MV-4-11 (cell line): ENCODE results near the gene FGD6.
"Not testable (repeated sequence)": the region's sequence is repeated elsewhere in the genome, so short reads cannot be mapped to it uniquely, and the experiment has no call there.

ENCODE experiments used
- DNase-seq: peaks from one replicate; lab custom pipeline; 2025; lab: John Stamatoyannopoulos, UW

Gene FGD6

DNA sequence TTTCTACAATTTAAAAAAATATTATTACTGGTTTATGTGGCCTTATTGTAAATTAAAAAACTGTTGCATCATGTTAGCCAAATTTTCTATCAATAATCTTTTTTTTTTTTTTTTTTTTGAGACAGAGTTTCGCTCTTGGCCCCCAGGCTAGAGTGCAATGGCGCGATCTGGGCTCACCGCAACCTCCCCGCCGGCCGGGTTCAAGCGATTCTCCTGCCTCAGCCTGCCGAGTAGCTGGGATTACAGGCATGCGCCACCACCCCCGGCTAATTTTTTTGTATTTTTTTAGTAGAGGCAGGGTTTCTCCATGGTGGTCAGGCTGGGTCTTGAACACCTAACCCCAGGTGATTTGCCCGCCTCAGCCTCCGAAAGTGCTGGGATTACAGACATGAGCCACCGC is 16.9 kb upstream of the FGD6 start:
- DNase-seq, result not testable (repeated sequence)

DNA sequence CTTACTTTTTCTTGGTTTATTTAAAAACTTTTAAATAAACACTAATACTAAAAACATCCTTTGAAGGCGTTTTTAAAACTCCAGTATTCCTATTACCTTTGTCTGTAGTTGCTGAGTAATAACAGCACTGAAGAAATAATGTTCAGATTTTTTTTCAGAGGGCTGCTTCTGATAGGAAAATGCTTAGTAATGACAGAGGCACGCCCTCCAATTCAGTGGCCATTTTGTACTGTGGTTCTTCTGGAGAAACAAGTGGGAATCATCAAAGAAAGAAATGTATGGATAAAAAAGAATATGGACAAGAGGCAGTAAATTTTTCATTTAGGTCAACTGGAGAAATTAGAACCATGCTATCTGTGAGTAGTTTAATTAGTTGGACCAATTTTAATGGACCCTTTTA is 13.9 kb upstream of the FGD6 start:
- no peak for DNase-seq

DNA sequence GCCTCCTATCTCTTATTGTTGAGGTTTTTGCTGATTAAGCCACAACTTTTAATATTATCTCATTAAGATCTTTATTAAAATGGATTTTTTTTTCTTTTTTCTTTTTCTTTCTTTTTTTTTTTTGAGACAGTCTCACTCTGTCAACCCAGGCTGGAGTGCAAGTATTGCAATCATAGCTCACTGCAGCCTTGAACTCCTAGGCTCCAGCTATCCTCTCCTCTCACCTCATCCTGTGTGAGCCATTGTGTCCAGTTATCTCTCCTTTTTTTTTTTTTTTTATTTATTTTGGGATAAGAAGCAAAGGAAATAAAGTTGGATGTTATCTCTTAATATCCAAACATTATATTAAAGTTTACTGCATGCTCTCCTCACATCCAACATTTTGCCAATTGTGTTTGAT is 13.0 kb upstream of the FGD6 start:
- no peak for DNase-seq

DNA sequence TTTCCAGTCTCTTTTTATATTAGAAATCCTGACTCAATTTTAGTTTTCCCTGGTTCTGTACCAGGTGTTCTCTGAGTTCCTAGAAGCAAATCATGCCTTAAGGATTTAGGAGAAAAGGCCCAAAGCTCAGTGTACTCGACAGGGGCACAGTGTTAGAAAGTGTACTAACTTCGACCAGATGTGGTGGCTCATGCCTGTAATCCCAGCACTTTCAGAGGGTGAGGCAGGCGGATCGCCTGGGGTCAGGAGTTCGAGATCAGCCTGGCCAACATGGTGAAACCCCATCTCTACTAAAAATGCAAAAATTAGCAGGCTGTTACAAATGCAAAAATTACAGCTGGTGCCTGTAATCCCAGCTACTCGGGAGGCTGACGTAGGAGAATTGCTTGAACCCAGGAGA is 12.4 kb upstream of the FGD6 start:
- DNase-seq, result no peak

DNA sequence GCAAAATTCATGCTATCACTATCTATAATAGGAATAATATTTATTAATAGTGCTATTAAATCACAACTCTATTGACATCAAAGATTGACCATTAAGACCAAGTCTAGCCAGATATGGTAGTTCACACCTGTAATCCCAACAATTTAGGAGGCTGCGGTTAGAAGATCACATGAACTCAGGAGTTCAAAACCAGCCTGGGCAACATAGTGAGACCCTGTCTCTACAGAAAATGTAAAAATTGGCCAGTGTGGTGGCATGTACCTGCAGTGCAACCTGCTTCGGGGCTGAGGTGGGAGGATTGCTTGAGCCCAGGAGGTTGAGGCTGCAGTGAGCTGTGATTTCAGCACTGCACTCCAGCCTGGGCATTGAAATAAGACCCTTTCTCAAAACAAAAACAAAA is 11.3 kb upstream of the FGD6 start:
- DNase-seq, result no peak

DNA sequence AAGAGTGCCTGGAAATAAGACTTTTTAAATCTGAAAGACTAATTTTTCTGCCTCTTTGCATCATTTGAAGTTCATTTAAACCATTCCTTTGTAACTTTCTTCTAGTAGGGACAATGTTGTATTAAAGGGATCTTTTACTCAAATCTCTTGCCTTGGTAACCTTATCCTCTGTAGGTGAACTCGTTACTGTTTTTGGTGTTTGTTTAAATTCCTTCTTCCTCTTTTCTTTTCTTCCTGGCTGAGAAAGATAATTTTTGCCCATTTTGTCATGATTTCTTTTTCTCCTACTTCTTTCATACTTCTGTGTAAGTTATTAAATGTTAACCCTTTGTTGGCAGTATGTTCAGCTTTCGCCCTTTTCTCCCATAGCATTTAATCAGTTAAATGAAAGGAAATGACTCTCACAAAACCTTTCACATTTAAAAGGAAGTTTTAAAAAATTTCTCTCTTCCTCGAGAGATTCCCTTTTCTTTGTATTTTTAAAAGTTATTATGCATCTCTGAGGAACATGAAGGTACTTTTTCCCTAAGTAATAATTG is 10.6 kb upstream of the FGD6 start:
- DNase-seq, result no peak

DNA sequence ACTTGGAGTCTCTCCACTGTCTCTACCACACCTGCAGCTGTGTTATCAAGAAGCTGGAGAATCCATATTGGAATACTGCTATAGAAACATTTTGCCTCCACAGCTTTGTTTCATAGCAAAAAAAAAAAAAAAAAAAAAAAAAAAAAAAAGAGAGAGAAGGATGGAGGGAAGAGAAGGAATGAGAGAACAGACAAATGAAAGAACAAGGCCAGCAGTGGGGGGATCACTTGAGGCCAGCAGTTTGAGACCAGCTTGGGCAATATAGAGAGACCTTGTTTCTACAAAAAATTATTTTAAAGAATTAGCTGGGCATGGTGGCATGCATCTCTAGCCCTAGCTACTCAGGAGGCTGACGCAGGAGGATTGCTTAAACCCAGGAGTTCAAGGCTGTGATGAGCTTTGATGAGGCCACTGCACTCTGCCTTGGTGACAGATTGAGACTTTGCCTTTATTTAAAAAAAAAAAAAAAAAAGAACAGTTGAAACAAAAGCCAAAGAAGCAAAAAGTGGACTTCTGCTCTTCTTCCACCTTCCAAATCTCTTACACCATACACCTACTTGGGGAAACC is 8.5 kb upstream of the FGD6 start:
- DNase-seq, result no peak

DNA sequence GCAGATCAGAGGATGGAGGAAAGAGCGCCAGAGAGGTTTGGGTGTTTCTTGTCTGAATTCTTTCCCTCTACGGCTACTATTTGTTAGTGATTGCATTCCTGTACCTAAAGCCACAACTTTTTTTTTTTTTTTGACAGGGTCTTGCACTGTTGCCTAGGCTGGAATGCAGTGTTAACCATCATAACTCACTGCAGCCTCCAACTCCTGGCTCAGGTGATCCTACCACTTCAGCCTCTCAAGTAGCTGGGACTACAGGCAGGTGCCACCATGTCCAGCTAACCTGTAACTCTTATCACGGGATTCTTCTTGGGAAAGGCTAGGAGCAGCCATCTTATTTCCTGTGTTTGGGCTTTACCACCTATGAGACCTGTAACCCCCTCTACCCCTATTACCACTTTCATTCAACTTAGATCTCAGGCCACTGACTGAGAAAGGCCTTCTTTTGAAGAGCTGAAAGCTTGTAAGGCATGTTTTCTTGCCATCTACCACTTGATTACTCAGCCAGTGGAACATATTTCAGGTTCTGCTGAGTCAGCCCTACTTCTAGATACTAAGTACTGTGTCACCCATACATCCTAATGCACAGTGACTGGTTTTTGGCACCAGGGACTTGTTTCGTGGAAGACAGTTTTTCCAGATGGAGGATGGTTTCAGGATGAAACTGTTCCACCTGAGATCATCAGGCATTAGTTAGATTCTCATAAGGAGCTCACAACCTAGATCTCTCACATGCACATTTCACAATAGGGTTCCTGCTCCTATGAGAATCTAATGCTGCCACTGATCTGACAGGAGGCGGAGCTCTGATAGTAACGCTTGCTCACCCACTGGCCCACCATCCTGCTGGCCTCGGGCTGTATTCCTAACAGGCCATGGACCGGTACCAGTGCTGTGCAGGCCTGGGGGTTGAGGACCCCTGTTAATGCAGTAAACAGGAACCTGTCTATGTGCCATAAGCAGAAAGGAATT is 7.2 kb upstream of the FGD6 start:
- no peak for DNase-seq

DNA sequence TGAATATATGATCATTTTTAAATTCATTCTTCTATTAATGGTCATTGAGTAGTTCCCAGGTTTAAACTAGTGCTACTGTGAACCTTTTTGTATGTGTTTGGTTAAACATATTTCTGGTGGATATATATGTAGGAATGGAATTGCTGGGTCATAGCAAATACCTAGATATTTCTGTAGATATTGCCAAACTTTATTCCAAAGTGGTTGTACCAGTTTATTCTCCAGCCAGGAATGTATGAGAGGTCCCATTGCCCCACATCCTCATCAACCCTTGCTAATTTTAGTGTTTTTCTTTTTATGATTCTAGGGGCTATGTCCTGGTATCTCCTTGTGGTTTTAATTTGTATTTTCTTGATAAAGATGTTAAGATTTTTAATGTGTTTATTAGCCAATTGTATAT is 3.5 kb upstream of the FGD6 start:
- DNase-seq, result no peak

DNA sequence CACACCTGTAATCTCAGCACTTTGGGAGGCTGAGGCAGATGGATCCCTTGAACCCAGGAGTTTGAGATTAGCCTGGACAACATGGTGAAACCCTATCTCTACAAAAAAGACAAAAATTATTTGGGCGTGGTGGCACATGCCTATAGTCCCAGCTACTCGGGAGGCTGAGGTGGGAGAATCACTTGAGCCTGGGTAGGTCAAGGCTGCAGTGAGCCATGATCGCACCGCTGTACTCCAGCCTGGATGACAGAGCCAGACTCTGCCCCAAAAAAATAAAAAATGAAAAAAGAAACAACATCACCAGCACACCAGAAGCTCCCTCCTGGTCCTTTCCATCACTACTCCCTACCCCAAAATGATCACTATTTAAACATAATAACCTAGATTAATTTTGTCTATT is 2.9 kb upstream of the FGD6 start:
- no peak for DNase-seq

DNA sequence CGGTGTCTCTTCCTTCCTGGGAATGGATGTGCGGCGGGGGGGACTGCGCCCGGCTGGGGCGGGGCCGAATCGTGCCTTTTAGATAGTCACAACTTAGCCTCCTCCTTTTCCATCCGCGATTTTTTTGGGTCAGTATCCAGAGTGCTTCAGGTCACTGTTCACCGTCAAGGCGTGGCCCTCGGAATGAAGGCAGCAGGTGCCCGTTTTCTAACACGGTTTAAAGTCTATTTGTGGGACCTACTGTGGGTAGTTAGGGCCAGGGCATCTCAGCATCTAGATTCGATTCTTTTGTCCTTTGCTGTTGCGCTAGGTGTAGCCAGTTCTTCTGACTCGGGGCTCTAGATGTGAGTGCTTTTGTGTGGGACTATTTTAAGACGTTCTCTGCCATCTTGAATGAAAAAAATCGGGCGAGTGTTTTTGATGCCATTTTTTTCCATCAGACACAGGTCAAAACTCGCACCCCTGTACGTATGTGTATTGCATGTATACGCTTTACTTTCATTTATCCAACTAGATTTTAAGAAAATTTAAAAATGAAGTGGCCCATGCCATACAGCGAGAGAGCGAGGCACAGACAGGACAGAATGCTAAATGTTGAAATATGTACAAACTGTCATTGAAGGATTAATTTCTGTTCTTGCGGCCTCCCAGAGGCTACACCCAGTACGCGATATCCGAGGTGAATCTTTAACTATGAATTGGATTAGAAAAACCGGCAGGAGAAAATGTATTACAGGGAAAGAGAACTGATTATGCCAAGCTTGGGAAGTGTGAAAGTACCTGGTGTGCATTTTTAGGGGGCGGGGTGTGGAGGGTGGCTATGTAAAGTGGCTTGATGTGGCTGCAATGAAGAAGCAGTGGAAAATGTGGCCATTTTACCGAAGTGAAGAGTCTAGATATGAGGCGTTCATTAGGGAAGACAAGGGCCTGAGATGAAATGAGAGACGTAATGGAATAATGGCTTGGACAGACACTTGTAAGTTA is 1.2 kb upstream of the FGD6 start:
- DNase-seq, result no peak

DNA sequence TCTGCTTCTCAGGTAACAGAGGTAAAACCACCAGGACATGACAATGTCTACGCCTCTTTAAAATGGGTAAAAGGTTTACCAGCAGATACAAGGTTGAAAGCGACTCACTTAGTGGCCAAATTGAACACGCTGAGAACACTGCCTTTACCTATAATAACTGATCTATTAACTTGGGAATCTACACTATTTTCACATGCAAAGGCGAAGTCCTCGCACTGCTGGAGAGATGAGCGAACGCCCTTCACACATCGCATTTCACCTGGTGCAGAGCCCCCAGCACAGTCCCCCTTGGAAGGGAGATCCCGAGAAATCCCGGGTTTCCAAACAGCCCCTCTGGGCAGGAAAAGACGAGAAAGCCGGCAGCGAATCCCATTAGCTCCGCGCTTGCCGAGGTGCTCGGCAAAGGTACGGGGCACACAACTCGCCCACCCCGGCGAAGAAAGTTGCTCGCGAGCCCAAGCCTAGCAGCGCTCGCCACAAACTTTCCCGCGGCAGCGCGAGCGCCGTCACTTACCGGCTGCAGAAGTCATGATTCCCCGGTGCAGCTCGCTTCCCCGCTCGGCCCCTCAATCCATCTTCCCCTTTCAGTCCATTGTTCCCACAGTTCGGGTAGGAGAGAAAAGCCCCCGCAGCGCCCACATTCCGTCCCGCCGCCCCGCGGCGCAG is 423 bp downstream of the FGD6 start:
- DNase-seq, result no peak

DNA sequence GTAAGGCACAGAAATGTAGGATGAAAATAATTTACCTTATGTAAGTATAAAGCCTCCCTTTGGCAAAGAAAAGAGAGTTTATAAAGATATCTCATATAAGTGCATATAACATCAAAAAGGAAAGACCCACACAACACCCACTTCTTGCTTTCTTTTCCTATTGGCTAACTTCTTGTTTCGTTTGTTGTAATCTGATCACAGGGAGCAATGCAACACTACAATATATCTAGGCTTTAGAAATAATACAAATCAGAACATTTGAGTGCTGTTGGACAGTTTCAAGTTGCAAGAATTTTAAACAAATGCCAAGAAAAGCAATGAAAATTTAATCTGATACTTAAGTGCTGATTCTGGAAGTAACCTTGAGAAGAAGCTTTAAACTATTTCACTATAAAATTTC is 1.3 kb downstream of the FGD6 start:
- DNase-seq, result peak; percentile 47

DNA sequence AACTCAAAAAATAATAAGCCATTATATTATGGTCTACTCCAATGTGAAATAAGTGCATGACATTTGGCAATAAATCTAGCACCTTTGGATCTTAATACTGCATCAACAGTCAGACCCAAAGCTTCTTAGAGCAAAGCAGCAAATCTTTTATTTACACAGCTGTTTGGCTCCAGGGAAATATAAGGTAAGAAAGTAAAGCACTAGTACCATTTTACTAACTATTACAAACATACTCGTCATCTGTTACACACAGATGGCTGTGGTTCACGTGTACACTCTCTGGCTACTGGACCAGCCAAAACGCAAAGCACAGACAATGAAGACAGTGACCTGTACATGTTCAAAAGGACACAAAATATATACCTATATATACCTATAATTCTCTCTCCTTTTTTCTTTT is 2.8 kb downstream of the FGD6 start:
- DNase-seq, result no peak

DNA sequence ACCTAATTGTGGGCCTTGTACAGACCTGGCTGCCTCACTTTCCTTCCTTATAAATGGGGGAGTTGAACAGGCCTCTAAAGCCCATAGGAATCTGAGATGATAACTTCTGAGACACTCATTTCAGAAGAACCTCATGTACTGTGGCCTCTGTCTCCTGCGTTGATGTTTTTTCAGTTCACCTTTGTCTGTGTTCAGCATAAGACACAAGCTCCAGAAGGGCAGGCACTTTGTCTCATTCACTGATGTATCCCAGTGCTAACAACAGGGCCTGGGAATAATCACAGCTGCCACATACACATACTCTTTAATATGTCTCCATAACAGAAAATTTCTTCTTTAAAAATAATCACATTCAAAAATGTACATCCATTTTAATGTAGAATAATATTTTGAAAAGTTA is 3.3 kb downstream of the FGD6 start:
- no peak for DNase-seq

DNA sequence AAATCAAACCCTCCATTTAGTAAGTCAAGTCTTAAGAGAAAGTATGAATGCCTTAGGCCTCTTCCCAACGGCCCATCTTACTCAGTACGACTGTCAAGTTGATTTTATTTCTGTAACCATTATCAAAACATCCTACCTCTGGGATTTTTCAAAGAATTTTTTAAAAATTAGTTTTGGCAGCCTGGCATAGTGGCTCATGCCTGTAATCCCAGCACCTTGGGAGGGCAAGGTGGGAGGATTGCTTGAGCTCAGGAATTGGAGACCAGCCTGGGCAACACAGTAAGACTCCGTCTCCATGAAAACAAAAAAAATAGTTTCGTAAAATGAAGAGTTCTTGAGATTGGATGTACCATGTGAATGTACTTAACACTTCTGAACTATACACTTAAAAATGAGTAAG is 4.1 kb downstream of the FGD6 start:
- no peak for DNase-seq

DNA sequence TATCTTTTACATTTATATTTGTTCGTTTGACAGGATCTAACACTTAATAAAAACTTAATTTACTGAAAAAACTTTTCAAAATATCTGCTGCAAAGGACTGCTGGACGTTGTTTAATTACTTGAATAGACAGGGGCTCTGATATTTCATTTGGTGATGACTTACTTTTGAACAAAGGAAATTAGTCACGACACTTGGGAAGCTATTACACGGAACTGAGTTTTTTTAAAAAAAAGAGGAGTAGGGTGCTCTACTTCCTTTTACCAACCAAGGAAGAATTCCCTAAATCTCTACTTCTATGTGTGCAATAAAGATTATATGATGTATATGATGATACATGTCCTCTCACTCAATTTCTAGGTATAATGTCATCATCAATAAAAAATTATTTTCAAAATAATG is 4.7 kb downstream of the FGD6 start:
- no peak for DNase-seq

DNA sequence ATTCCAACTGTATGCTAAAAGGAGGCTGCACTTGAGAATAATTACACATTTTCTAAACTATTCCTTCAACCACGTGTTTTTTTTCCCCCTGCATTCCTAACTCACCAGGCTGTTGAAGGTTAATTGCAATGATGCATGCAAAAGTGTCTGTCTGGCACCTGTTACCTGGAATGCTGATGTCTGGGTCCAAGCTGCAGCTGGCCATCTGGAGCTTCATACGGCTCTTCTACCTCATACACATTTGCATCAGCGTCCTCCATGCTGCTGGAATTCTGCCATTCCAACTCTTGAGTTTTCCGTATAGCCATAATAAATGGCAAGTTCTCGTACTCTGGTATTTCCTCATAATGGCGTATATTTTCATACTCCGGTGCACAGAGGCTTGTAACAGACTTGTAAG is 8.6 kb downstream of the FGD6 start:
- DNase-seq, result no peak

DNA sequence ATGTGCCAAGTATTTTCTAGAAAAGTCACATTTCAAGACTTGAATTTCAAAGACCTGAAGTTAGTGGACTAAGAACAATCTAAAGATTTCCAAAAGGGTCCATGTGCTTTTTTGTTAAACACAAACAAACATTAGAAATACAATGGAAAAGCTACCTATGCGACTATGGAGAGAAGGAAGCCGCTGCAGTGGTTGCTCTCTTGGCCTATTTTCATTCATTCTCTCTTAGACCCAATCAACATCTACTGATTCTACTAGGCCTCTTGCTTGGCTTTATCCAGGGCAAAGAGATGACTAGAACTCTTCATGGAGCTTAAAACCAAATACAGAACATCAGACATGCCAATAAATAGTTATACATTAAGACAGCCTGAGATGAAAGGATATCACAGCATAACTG is 9.9 kb downstream of the FGD6 start:
- no peak for DNase-seq

DNA sequence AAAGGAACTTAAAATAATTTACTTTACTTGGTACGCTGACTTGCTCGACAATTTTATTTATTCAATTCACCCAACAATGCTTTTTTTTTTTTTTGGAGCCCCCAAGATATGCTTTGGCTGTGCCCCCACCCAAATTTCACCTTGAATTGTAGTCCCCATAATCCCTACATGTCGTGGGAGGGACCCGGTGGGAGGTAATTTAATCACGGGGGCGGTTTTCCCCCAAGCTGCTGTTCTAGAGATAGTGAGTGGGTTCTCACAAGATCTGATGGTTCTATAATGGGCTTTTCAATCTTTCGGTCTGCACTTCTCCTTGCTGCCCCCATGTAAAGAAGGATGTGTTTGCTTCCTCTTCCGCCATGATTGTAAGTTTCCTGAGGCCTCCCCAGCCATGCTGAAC is 10.4 kb downstream of the FGD6 start:
- no peak for DNase-seq

DNA sequence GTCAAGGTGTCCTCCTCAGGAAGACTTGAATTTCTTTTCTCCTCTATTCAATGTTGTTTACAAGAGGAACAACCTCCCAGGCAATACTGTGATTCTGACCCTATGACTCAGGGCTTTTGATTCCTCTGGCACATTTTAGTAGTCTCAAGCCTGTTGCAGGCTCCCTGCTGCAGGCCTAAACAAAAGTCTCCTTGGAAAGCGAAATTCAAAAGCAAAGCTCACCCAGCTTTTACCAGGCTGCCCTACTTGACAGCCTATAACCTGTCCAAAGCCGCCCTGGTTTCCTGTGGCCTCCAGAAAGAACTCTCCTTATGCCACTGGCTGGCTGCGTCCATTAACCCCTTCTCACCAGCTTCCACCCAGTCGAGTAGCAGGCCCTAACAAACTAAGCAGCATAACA is 11.6 kb downstream of the FGD6 start:
- no peak for DNase-seq
